HepG2 (cell line): ENCODE measurements around the gene MEX3A. TPM values are rescaled to one million over a fixed set of nuclear protein-coding genes. Genes with fewer than 3 reads are reported as not detected.

Experiments
- HMGXB4 ChIP-seq, 2 experiments: sonication (generic) in 1 of 2; formaldehyde crosslinking in 1 of 2; IDR thresholded peaks; 2 replicates each; pipeline versions ENCODE4 v1.4.0 to v1.6.1; 2018 to 2020; ENCODE audit warnings: missing genetic modification reagents in 2 of 2, borderline replicate concordance in 1 of 2, low read depth in 1 of 2, mild to moderate bottlenecking in 1 of 2, missing biosample characterization in 1 of 2
- JDP2 ChIP-seq: sonication (generic); formaldehyde crosslinking; IDR thresholded peaks from 2 replicates; pipeline ENCODE4 v1.8.1; 2022; ENCODE audit warnings: missing genetic modification reagents, borderline replicate concordance
- MAZ ChIP-seq, 2 experiments: sonication (generic) in 1 of 2; formaldehyde crosslinking in 1 of 2; IDR thresholded peaks; 2 replicates each; pipeline versions ENCODE4 v1.5.0 to v1.6.1; 2012 to 2020; ENCODE audit warnings: low read depth in 2 of 2, mild to moderate bottlenecking in 2 of 2, borderline replicate concordance in 1 of 2, improper control_type of control experiment in 1 of 2, low read length in 1 of 2, missing genetic modification reagents in 1 of 2, moderate library complexity in 1 of 2
- MBNL3 ChIP-seq: fragments of 250-450 bp; sonication (Bioruptor Pico); conservative IDR thresholded peaks from 2 replicates; pipeline ENCODE4 v1.8.0; 2022; ENCODE audit warnings: mild to moderate bottlenecking, inconsistent platforms
- MLX ChIP-seq: IDR thresholded peaks from 2 replicates; pipeline ENCODE4 v1.6.1; 2016
- NFIB ChIP-seq: sonication (generic); formaldehyde crosslinking; IDR thresholded peaks from 2 replicates; pipeline ENCODE4 v1.9.0; 2021; ENCODE audit warnings: missing genetic modification reagents, mild to moderate bottlenecking, borderline replicate concordance
- SP140L ChIP-seq: sonication (generic); formaldehyde crosslinking; IDR thresholded peaks from 2 replicates; pipeline ENCODE4 v1.4.0; 2020; ENCODE audit warnings: missing genetic modification reagents, borderline replicate concordance
- TMF1 ChIP-seq: sonication (generic); formaldehyde crosslinking; IDR thresholded peaks from 2 replicates; pipeline ENCODE4 v1.8.1; 2022; ENCODE audit warnings: low read depth, missing genetic modification reagents
- UBTF ChIP-seq: sonication (generic); formaldehyde crosslinking; IDR thresholded peaks from 2 replicates; pipeline ENCODE4 v1.4.0; 2020; ENCODE audit warnings: mild to moderate bottlenecking, missing genetic modification reagents
- ZNF10 ChIP-seq: sonication (generic); formaldehyde crosslinking; IDR thresholded peaks from 2 replicates; pipeline ENCODE4 v1.4.0; 2020; ENCODE audit warnings: mild to moderate bottlenecking, low read depth, missing genetic modification reagents, borderline replicate concordance
- ZNF12 ChIP-seq: sonication (generic); formaldehyde crosslinking; IDR thresholded peaks from 2 replicates; pipeline ENCODE4 v1.5.0; 2020; ENCODE audit warnings: missing genetic modification reagents
- ZNF570 ChIP-seq: sonication (generic); formaldehyde crosslinking; IDR thresholded peaks from 2 replicates; pipeline ENCODE4 v1.4.0; 2020; ENCODE audit warnings: mild to moderate bottlenecking, missing genetic modification reagents, borderline replicate concordance
- ZNF747 ChIP-seq: sonication (generic); formaldehyde crosslinking; IDR thresholded peaks from 2 replicates; pipeline ENCODE4 v1.8.1; 2023; ENCODE audit warnings: missing genetic modification reagents, mild to moderate bottlenecking, borderline replicate concordance
- polyA plus RNA-seq, 8 experiments: library from polyadenylated mRNA; depleted of rRNA in 3 of 8; stranded (reverse) in 7 of 8; unstranded in 1 of 8; fragments of >200 nt; fragmentation: Illumina TruSeq in 4 of 8; extraction: Trizol in 4 of 8; gene quantifications; 2 replicates each; pipeline versions ENCODE4 v1.2.1 to v1.2.3, GENCODE V29; 2011 to 2016; ENCODE audit warnings: low read depth in 4 of 8, missing spikeins in 1 of 8, mixed read lengths in 1 of 8; ENCODE audit not compliant: insufficient read depth in 1 of 8
- total RNA-seq, 5 experiments: library from RNA; depleted of rRNA; stranded (reverse); fragments of >200 nt; fragmentation: Illumina TruSeq; extraction: Trizol; gene quantifications; 2 replicates each; pipeline ENCODE4 v1.2.3, GENCODE V29; 2016; ENCODE audit warnings: low read depth in 1 of 5
- TF ChIP-seq, protein P1 (sequence below): IDR thresholded peaks from 2 replicates; pipeline ENCODE4 v1.6.1; 2016; ENCODE audit warnings: mild to moderate bottlenecking, missing biosample characterization, missing genetic modification reagents
- TF ChIP-seq, protein P2 (sequence below): IDR thresholded peaks from 2 replicates; pipeline ENCODE4 v1.6.1; 2012; ENCODE audit warnings: low read length, improper control_type of control experiment

The MEX3A gene
- total and polyA plus RNA-seq, 2 of the 13 experiments (the other 11 are each of a cell fraction or from before 2014, with no cell fraction given), result 7.6 to 9.1 TPM

GRCh38 chr1:156114101-156114918 lies 32.0 kb upstream of the MEX3A start, which contains the start of gene LMNA (continued):
- 0 out of 2 replicates have a peak, but pooled peaks have one; percentile 14 for TF ChIP-seq ZNF12
- peak; percentile 57; the same call in 1 of the 2 replicates for TF ChIP-seq ZNF747
- peak; percentile 50; the same call in 1 of the 2 replicates for TF ChIP-seq UBTF (CRISPR knock-in tag)
- no peak for TF ChIP-seq SP140L (CRISPR knock-in tag)
- TF ChIP-seq, protein P1, sequence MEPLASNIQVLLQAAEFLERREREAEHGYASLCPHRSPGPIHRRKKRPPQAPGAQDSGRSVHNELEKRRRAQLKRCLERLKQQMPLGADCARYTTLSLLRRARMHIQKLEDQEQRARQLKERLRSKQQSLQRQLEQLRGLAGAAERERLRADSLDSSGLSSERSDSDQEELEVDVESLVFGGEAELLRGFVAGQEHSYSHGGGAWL (CRISPR knock-in tag), result 0 out of 2 replicates have a peak, but pooled peaks have one; percentile 46
- no peak for TF ChIP-seq ZNF570 (CRISPR knock-in tag)
- TF ChIP-seq MAZ (IDR thresholded peaks at IDR 0.05; ENCODE audit: borderline replicate concordance, low read depth, low read length), result no peak
- peak; percentile 70; the same call in 1 of the 2 replicates for TF ChIP-seq MAZ (CRISPR knock-in tag; IDR thresholded peaks at IDR 0.05; ENCODE audit: low read depth)
- no peak for TF ChIP-seq TMF1 (CRISPR knock-in tag)
- TF ChIP-seq, protein P2, sequence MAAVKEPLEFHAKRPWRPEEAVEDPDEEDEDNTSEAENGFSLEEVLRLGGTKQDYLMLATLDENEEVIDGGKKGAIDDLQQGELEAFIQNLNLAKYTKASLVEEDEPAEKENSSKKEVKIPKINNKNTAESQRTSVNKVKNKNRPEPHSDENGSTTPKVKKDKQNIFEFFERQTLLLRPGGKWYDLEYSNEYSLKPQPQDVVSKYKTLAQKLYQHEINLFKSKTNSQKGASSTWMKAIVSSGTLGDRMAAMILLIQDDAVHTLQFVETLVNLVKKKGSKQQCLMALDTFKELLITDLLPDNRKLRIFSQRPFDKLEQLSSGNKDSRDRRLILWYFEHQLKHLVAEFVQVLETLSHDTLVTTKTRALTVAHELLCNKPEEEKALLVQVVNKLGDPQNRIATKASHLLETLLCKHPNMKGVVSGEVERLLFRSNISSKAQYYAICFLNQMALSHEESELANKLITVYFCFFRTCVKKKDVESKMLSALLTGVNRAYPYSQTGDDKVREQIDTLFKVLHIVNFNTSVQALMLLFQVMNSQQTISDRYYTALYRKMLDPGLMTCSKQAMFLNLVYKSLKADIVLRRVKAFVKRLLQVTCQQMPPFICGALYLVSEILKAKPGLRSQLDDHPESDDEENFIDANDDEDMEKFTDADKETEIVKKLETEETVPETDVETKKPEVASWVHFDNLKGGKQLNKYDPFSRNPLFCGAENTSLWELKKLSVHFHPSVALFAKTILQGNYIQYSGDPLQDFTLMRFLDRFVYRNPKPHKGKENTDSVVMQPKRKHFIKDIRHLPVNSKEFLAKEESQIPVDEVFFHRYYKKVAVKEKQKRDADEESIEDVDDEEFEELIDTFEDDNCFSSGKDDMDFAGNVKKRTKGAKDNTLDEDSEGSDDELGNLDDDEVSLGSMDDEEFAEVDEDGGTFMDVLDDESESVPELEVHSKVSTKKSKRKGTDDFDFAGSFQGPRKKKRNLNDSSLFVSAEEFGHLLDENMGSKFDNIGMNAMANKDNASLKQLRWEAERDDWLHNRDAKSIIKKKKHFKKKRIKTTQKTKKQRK, result no peak
- TF ChIP-seq MLX (CRISPR knock-in tag), result no peak
- no peak for TF ChIP-seq ZNF10
- no peak for TF ChIP-seq JDP2
- no peak for TF ChIP-seq MBNL3 (CRISPR knock-in tag)
- no peak for TF ChIP-seq NFIB (CRISPR knock-in tag)
- TF ChIP-seq HMGXB4 (CRISPR knock-in tag; IDR thresholded peaks at IDR 0.05; ENCODE audit: borderline replicate concordance in 1 of 2, low read depth in 1 of 2), result peak in 1 of 2 experiments; percentile 47; a peak in 1 of 4 replicates
